Fibroblast of mammary gland (primary cell): ENCODE results near the gene CDC14A.

Experiments
- DNase-seq: peaks from one replicate; pipeline ENCODE4 v3.0.0-alpha.2; 2010; ENCODE audit warnings: low read depth
- H3K4me3 ChIP-seq: 2 replicates; pipeline ENCODE4 v1.5.1; 2011; ENCODE audit warnings: low read depth, mild to moderate bottlenecking, low read length, moderate library complexity; ENCODE audit not compliant: control insufficient read depth
- CTCF ChIP-seq: conservative IDR thresholded peaks from 2 replicates; pipeline ENCODE4 v1.5.1; 2011; ENCODE audit warnings: low read depth, low read length, inconsistent platforms; ENCODE audit not compliant: control insufficient read depth, insufficient read depth

Gene CDC14A

GRCh38 chr1:100516857-100517256 lies 164.6 kb downstream of the CDC14A start:
- H3K4me3 ChIP-seq, result no peak overlapping the region
- no peak for TF ChIP-seq CTCF
- DNase-seq, result no peak

DNA sequence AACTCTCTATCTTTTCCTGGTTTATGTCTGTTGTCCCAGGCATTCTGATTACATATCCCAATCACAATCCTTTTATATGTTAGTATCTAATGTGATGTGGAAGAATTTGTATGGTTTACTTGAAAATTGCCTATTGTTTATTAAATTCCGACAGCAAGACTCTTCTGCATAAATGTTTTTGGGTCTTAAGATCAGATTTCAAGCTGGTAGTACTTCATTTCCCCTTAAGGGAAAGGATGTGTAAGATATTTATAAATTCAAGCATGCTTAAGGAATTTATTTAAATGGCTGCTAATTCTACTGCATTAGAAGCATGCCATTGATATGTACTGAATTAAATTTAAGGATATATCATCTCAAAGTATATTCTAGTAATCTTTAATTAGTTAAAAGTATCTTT lies 165.2 kb downstream of the CDC14A start:
- no peak overlapping the region for H3K4me3 ChIP-seq
- TF ChIP-seq CTCF, result no peak
- no peak for DNase-seq

GRCh38 chr1:100518023-100518422 lies 165.7 kb downstream of the CDC14A start:
- TF ChIP-seq CTCF, result no peak
- DNase-seq, result no peak
- H3K4me3 ChIP-seq, result no peak overlapping the region

DNA sequence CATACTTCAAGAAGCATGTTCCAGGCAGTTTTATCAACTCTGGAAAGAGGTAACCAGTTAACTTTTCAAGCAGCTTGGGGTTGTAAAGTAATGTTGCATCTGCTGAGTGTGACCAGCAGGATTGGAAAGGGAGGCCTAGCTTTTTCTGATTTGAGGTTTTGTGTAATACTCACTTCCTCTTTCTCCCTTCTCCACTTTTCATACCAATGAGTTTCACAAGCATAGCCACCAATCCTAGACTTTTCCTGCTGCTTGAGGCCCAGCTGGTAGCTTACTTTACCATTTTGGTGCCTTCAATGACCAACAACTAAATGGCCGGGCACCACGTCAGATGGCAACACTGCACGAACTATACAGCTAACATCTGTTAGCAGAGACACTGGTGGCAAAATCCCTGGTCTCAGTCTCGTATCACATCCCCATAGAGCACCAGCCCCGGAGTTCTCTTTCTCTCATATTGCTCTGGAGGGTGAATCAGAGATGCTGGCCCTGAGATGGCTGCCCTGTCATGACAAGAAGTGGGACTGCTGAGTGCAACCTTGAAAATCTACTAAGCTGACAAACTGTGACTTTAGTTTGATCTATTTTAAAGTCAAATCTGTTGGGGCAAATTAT lies 170.8 kb downstream of the CDC14A start:
- no peak for TF ChIP-seq CTCF
- H3K4me3 ChIP-seq, result no peak overlapping the region
- DNase-seq, result no peak

GRCh38 chr1:100524355-100524754 lies 172.0 kb downstream of the CDC14A start:
- H3K4me3 ChIP-seq, result no peak overlapping the region
- DNase-seq, result no peak
- TF ChIP-seq CTCF, result no peak

DNA sequence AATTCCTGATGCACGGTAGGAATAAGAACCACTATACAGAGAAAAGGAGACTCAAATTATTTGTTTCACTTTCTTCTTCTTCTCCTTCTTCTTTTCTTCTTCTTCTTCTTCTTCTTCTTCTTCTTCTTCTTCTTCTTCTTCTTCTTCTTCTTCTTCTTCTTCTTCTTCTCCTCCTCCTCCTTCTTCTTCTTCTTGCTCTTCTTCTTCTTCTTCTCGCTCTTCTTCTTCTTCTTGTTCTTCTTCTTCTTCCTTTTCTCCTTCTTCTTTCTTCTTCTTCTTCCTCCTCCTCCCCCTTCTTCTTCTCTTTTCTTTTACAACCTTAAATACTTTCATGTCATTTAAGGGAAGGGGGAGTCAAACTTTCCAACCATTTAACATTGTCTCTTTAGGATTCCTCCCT lies 174.6 kb downstream of the CDC14A start:
- DNase-seq, result no peak
- TF ChIP-seq CTCF, result no peak
- H3K4me3 ChIP-seq, result no peak overlapping the region

GRCh38 chr1:100528871-100529270 lies 176.6 kb downstream of the CDC14A start:
- peak; percentile 56 for DNase-seq
- no peak for TF ChIP-seq CTCF
- H3K4me3 ChIP-seq, result no peak overlapping the region
